COLO668 (cell line): ENCODE results near the gene FGGY.
"Not testable (repeated sequence)": the region's sequence is repeated elsewhere in the genome, so short reads cannot be mapped to it uniquely, and the experiment has no call there.

Experiments
- DNase-seq: peaks from one replicate; lab custom pipeline; 2025; ENCODE audit not compliant: unreplicated experiment; lab: John Stamatoyannopoulos, UW

The FGGY gene

DNA sequence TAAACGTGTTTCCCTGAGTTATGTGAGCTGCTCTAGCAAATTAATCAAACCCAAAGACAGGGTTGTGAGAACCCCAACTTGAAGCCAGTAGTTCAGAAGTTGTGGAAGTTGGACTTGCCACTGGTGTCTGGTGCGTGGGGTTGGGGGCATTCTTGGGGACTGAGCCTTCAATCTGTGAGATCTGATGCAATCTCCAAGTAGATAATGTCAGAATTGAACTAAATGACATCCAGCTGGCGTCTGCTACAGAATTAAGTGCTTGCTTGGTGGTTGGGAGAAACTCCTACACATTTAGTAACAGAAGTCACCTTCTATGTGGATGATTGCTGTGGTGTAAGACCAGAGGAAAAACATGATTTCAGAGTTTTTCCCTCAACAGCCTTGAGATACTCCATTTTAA is 207.4 kb downstream of the FGGY start:
- no peak for DNase-seq

GRCh38 chr1:59505596-59506028 is 208.7 kb downstream of the FGGY start:
- DNase-seq = no peak

DNA sequence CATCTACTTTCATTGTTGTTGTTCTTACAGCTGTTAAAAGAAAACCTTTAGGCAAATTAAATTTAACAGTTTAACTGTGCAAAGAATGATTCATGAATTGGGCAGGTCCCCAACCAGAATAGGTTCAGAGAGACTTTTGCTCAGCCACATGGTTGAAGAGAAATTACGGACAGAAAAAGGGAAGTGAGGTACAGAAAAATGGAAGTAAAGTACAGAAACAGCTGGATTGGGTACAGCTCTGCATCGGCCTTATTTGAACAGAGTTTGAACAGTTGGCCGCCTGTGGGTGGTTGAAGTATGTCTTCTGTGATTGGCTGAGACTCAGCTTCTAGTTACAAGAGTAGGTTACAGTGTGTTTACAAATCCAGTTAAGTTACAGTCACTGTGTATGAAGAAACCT is 210.1 kb downstream of the FGGY start:
- no peak for DNase-seq

- no peak for DNase-seq
Observed at GRCh38 chr1:59509341-59509875, 212.5 kb downstream of the FGGY start.

- no peak for DNase-seq
Observed at GRCh38 chr1:59510249-59510648, 213.4 kb downstream of the FGGY start.

GRCh38 chr1:59511476-59512465 is 214.9 kb downstream of the FGGY start:
- no peak for DNase-seq

GRCh38 chr1:59512702-59513101 is 215.8 kb downstream of the FGGY start:
- DNase-seq = no peak

GRCh38 chr1:59514061-59514909 is 217.4 kb downstream of the FGGY start:
- DNase-seq = no peak

GRCh38 chr1:59516881-59517280 is 220.0 kb downstream of the FGGY start:
- no peak for DNase-seq

- DNase-seq = no peak
Observed at GRCh38 chr1:59520194-59520593, 223.3 kb downstream of the FGGY start.

- no peak for DNase-seq
Observed at GRCh38 chr1:59520827-59521418, 224.0 kb downstream of the FGGY start.

- DNase-seq = no peak
Observed at GRCh38 chr1:59521456-59521855, 224.6 kb downstream of the FGGY start.

DNA sequence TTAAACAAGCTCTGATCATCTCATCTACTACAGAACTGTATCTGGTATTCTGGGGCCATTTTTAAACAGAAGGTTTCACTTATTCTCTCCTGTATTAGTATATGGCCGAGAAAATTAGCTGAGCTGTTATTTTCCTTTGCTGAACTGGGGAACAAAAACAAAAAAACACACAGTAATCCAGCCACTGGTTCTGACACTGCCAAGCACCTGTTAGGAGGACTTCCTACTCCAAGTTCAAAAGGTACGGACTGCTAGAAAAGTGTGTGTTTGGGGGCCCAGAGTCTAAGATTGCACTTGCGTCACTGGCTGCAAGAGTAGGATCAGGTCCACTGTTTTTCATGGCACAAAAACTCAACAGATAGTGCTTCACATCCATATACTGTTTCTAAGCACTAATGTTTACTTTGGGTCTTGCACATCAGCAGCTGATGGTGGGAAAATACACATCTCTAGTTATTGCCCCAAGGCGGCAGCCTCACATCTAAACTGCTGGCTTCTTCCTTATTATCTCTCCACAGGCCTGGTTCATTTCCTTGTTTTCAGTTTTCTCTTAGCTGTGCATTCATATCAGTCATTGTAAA is 226.1 kb downstream of the FGGY start:
- peak; percentile 56 for DNase-seq

GRCh38 chr1:59523745-59524450 is 227.0 kb downstream of the FGGY start:
- DNase-seq = no peak

GRCh38 chr1:59526240-59526639 is 229.3 kb downstream of the FGGY start:
- no peak for DNase-seq

DNA sequence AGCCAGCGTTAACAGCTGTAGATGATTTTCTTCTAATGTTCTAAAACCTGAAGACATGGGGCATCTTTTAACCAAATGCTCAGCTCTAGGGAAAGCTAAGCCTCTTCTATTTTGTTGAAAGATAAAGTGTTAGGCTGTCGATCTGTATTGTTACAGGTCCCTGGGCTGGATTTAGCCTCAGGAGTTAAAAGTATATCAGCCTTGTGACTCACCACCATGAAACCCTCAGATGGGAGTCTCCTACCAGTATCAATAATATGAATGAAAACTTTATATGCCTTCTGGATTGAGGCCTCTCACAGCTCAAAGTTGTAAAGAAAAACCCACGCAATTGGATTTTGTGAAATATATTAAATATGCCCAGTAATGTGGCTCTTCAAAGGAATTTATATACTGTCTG is 231.6 kb downstream of the FGGY start:
- no peak for DNase-seq

DNA sequence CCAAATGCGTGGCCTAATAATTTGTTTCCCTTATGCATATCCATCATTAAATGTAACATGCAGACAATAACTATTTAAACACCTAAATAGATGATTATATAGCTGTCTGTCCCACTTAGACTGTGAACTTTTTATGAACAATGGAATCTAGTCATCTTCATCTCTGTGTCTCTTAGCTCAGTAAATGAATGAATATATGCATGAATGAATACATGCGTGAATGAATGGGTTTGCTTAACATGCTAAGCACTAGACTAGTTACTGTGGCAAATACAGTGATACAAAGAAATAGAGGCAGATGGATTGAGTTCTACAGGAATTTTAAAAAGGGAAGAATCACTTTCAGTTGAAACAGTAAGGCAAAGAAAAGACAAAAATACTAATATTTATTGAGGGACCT is 232.0 kb downstream of the FGGY start:
- DNase-seq = no peak

- DNase-seq = no peak
Observed at GRCh38 chr1:59530119-59530518, 233.2 kb downstream of the FGGY start.

- DNase-seq = no peak
Observed at GRCh38 chr1:59532102-59532501, 235.2 kb downstream of the FGGY start.

GRCh38 chr1:59538476-59538875 is 241.6 kb downstream of the FGGY start:
- not testable (repeated sequence) for DNase-seq
